H9 (cell line): ENCODE results near the gene GPAT3. TPM values are rescaled to one million over a fixed set of nuclear protein-coding genes. Genes with fewer than 3 reads are reported as not detected.

Experiments used
- DNase-seq: peaks from one replicate; pipeline ENCODE4 v3.0.0-alpha.2; 2017
- H2AFZ ChIP-seq: one replicate; pipeline ENCODE4 v1.6.1; 2013; ENCODE audit warnings: mild to moderate bottlenecking, low read length, control low read depth, moderate library complexity
- H2AK5ac ChIP-seq: 2 replicates; pipeline ENCODE4 v1.6.1; 2013; ENCODE audit warnings: low read length, control low read depth, mixed read lengths; ENCODE audit not compliant: insufficient read length
- H2BK120ac ChIP-seq: one replicate; pipeline ENCODE4 v1.6.1; 2013; ENCODE audit warnings: low read depth, mild to moderate bottlenecking, low read length, control low read depth, inconsistent platforms; ENCODE audit not compliant: poor library complexity, severe bottlenecking
- H2BK12ac ChIP-seq: 2 replicates; pipeline ENCODE4 v1.6.1; 2013; ENCODE audit warnings: low read length, control low read depth, mixed read lengths, low read depth; ENCODE audit not compliant: insufficient read length
- H2BK15ac ChIP-seq: 2 replicates; pipeline ENCODE4 v1.6.1; 2013; ENCODE audit warnings: low read depth, low read length, control low read depth
- H2BK20ac ChIP-seq: one replicate; pipeline ENCODE4 v1.6.1; 2013; ENCODE audit warnings: low read depth, mild to moderate bottlenecking, low read length, control low read depth, inconsistent platforms; ENCODE audit not compliant: poor library complexity, severe bottlenecking
- H2BK5ac ChIP-seq: 2 replicates; pipeline ENCODE4 v1.6.1; 2013; ENCODE audit warnings: low read length, control low read depth, mixed read lengths; ENCODE audit not compliant: insufficient read length
- H3K14ac ChIP-seq: 2 replicates; pipeline ENCODE4 v1.6.1; 2013; ENCODE audit warnings: low read length, control low read depth; ENCODE audit not compliant: insufficient read depth
- H3K18ac ChIP-seq: 2 replicates; pipeline ENCODE4 v1.6.1; 2013; ENCODE audit warnings: low read depth, mild to moderate bottlenecking, mixed read lengths, low read length, control low read depth; ENCODE audit not compliant: insufficient read length
- H3K23ac ChIP-seq: 2 replicates; pipeline ENCODE4 v1.6.1; 2013; ENCODE audit warnings: low read length, control low read depth, mixed read lengths, low read depth; ENCODE audit not compliant: insufficient read length
- H3K23me2 ChIP-seq: 2 replicates; pipeline ENCODE4 v1.6.1; 2013; ENCODE audit warnings: low read depth, mild to moderate bottlenecking, mixed read lengths, low read length, control low read depth; ENCODE audit not compliant: insufficient read length, poor library complexity, severe bottlenecking
- H3K27ac ChIP-seq: 2 replicates; pipeline ENCODE4 v1.5.1; 2013; ENCODE audit warnings: low read length, control low read depth, mixed read lengths, low read depth; ENCODE audit not compliant: insufficient read length
- H3K27me3 ChIP-seq: 2 replicates; pipeline ENCODE4 v1.6.1; 2013; ENCODE audit warnings: low read length, control low read depth, inconsistent platforms; ENCODE audit not compliant: insufficient read depth
- H3K4ac ChIP-seq: 2 replicates; pipeline ENCODE4 v1.6.1; 2013; ENCODE audit warnings: low read depth, mild to moderate bottlenecking, control low read depth, inconsistent platforms, low read length, moderate library complexity
- H3K4me1 ChIP-seq: 2 replicates; pipeline ENCODE4 v1.6.1; 2013; ENCODE audit warnings: low read length, control low read depth, inconsistent platforms; ENCODE audit not compliant: insufficient read depth
- H3K4me2 ChIP-seq: 2 replicates; pipeline ENCODE4 v1.6.1; 2013; ENCODE audit warnings: low read length, control low read depth, mixed read lengths; ENCODE audit not compliant: insufficient read length, insufficient read depth
- H3K56ac ChIP-seq: 2 replicates; pipeline ENCODE4 v1.6.1; 2013; ENCODE audit warnings: low read depth, mild to moderate bottlenecking, mixed read lengths, low read length, control low read depth; ENCODE audit not compliant: insufficient read length
- H3K79me1 ChIP-seq: 2 replicates; pipeline ENCODE4 v1.6.1; 2013; ENCODE audit warnings: low read depth, mild to moderate bottlenecking, moderate library complexity, low read length, control low read depth, inconsistent platforms; ENCODE audit not compliant: insufficient read depth, poor library complexity, severe bottlenecking
- H3K79me2 ChIP-seq: 2 replicates; pipeline ENCODE4 v1.6.1; 2013; ENCODE audit warnings: low read length, control low read depth, inconsistent platforms; ENCODE audit not compliant: insufficient read depth
- H3K9ac ChIP-seq: 2 replicates; pipeline ENCODE4 v1.6.1; 2013; ENCODE audit warnings: low read length, control low read depth, mixed read lengths; ENCODE audit not compliant: insufficient read length; ENCODE audit errors: extremely low read depth
- H3K9me3 ChIP-seq: one replicate; pipeline ENCODE4 v1.6.1; 2013; ENCODE audit warnings: low read depth, low read length, inconsistent platforms; ENCODE audit not compliant: control insufficient read depth
- H3T11ph ChIP-seq: one replicate; pipeline ENCODE4 v1.6.1; 2013; ENCODE audit warnings: mild to moderate bottlenecking, low read length, control low read depth, inconsistent platforms
- H4K20me1 ChIP-seq: one replicate; pipeline ENCODE4 v1.6.1; 2013; ENCODE audit not compliant: control insufficient read depth, insufficient read length, insufficient read depth
- H4K5ac ChIP-seq: 2 replicates; pipeline ENCODE4 v1.6.1; 2013; ENCODE audit warnings: low read depth, mild to moderate bottlenecking, mixed read lengths, low read length, control low read depth; ENCODE audit not compliant: insufficient read length
- H4K8ac ChIP-seq: replicated peaks from 2 replicates; pipeline ENCODE4 v1.6.1; 2013; ENCODE audit warnings: low read length, control low read depth, mixed read lengths, low read depth; ENCODE audit not compliant: insufficient read length
- H4K91ac ChIP-seq: 2 replicates; pipeline ENCODE4 v1.6.1; 2013; ENCODE audit warnings: low read depth, mild to moderate bottlenecking, moderate library complexity, mixed read lengths, low read length, control low read depth; ENCODE audit not compliant: insufficient read length
- H3K27ac Mint-ChIP-seq, 3 experiments: 2 replicates in 2 of 3; 3 replicates in 1 of 3; pipeline ENCODE4 v1.8.0; 2020 to 2021; ENCODE audit warnings: mixed read lengths in 3 of 3, mild to moderate bottlenecking in 1 of 3, moderate library complexity in 1 of 3
- H3K27me3 Mint-ChIP-seq: 2 replicates; pipeline ENCODE4 v1.8.0; 2021; ENCODE audit warnings: low read depth, mild to moderate bottlenecking, moderate library complexity, mixed read lengths
- H3K36me3 Mint-ChIP-seq, 3 experiments: 2 replicates in 2 of 3; 3 replicates in 1 of 3; pipeline ENCODE4 v1.8.0; 2020 to 2021; ENCODE audit warnings: low read depth in 3 of 3, mixed read lengths in 3 of 3; ENCODE audit not compliant: insufficient read depth in 1 of 3
- H3K4me1 Mint-ChIP-seq, 2 experiments: 2 replicates each; pipeline ENCODE4 v1.8.0; 2020; ENCODE audit warnings: mixed read lengths in 2 of 2
- H3K4me3 Mint-ChIP-seq, 2 experiments: 2 replicates in 1 of 2; 3 replicates in 1 of 2; pipeline ENCODE4 v1.8.0; 2020 to 2021; ENCODE audit warnings: mild to moderate bottlenecking in 2 of 2, mixed read lengths in 2 of 2, moderate library complexity in 1 of 2
- H3K9me3 Mint-ChIP-seq, 2 experiments: 2 replicates in 1 of 2; 3 replicates in 1 of 2; pipeline ENCODE4 v1.8.0; 2020; ENCODE audit warnings: mild to moderate bottlenecking in 2 of 2, mixed read lengths in 2 of 2, moderate library complexity in 1 of 2
- CTCF ChIP-seq: fragments of 200-600 bp; sonication (generic); conservative IDR thresholded peaks from 3 replicates; pipeline ENCODE4 v1.8.0; 2021; ENCODE audit warnings: antibody characterized with exemption, mild to moderate bottlenecking
- WGBS: extraction: QIAGEN DNeasy Blood & Tissue Kit; methylation state at CpG from one replicate; pipeline ENCODE4 v1.1.7; 2013; ENCODE audit warnings: missing lambda C conversion rate, low lambda C conversion rate, mixed read lengths; ENCODE audit not compliant: insufficient read length; ENCODE audit errors: extremely low coverage; 5-methylcytosine and 5-hydroxymethylcytosine counted together
- total RNA-seq: library from RNA; stranded (reverse); gene quantifications from 2 replicates; pipeline ENCODE4 v1.2.1, GENCODE V29; 2021

GPAT3 gene
- total RNA-seq, 1 experiment from 2014 or later = 1.8 TPM

- no peaks in the 10 kb centered on the region for H3K79me2 ChIP-seq
- no peaks in the 10 kb centered on the region; the same call in 1 of the 2 replicates for H3K4me1 ChIP-seq
- no peak overlapping the region for H4K5ac ChIP-seq
- no peak overlapping the region for H3K4ac ChIP-seq
- H2AFZ ChIP-seq = no peak overlapping the region
- H4K20me1 ChIP-seq = no peaks in the 10 kb centered on the region
- H3K4me1 Mint-ChIP-seq = peaks cover 5% of the 10 kb centered on the region in 2 experiments
- no peaks in the 10 kb centered on the region for H3K9me3 ChIP-seq
- H3K27ac ChIP-seq = no peak overlapping the region
- DNase-seq = no peak
- H3K56ac ChIP-seq = no peak overlapping the region
- H2AK5ac ChIP-seq = no peak overlapping the region
- H3K36me3 Mint-ChIP-seq = no peaks in the 10 kb centered on the region; a peak in 1 of 7 replicates
- TF ChIP-seq CTCF = no peak
- no peak overlapping the region for H4K8ac ChIP-seq
- H2BK20ac ChIP-seq = no peak overlapping the region
- no CpG with 5 or more reads among the region's 3 CpGs for WGBS
- H2BK12ac ChIP-seq = no peak overlapping the region
- no peak overlapping the region for H3K18ac ChIP-seq
- H3K23ac ChIP-seq = no peak overlapping the region
- no peak overlapping the region for H2BK120ac ChIP-seq
- H3K79me1 ChIP-seq = no peaks in the 10 kb centered on the region
- no peak overlapping the region for H2BK5ac ChIP-seq
- no peak overlapping the region for H3K27ac Mint-ChIP-seq
- H3K23me2 ChIP-seq = no peaks in the 10 kb centered on the region
- H3K9ac ChIP-seq = no peak overlapping the region
- no peak overlapping the region for H3K4me2 ChIP-seq
- no peak overlapping the region for H3K14ac ChIP-seq
- H2BK15ac ChIP-seq = no peak overlapping the region
- H3T11ph ChIP-seq = no peak overlapping the region
- H3K27me3 Mint-ChIP-seq = no peaks in the 10 kb centered on the region
- H4K91ac ChIP-seq = no peak overlapping the region
- H3K4me3 Mint-ChIP-seq = no peak overlapping the region
- H3K9me3 Mint-ChIP-seq = no peaks in the 10 kb centered on the region; a peak in 1 of 5 replicates
- H3K27me3 ChIP-seq = no peaks in the 10 kb centered on the region
Measured at GRCh38 chr4:83603129-83603528, 67.2 kb downstream of the GPAT3 start.
